Urothelium cell line (cell line): Measurements from ENCODE around the gene POLR1E.
"Not testable (repeated sequence)": the region's sequence is repeated elsewhere in the genome, so short reads cannot be mapped to it uniquely, and the experiment has no call there.

Source experiments
- DNase-seq: peaks from one replicate; pipeline ENCODE4 v3.0.0; 2011; ENCODE audit warnings: low spot score, mixed read lengths
- FAIRE-seq: peaks from 2 replicates; lab custom pipeline; 2011; peaks lifted over from hg19 to GRCh38; lab: Jason Lieb, UNC

Gene POLR1E

GRCh38 chr9:37499297-37499696, 13.5 kb downstream of the POLR1E start:
- DNase-seq (no peak), FAIRE-seq (no peak)

- DNase-seq: no peak
- no peak for FAIRE-seq
Observed at GRCh38 chr9:37501957-37502596, 16.3 kb downstream of the POLR1E start.

GRCh38 chr9:37503736-37504135, 18.0 kb downstream of the POLR1E start:
- no peak for DNase-seq

GRCh38 chr9:37504605-37505004, 18.9 kb downstream of the POLR1E start:
- no peak for DNase-seq
- FAIRE-seq: no peak

More at GRCh38 chr9:37503736-37504135, 18.0 kb downstream of the POLR1E start:
- no peak for FAIRE-seq

- FAIRE-seq: no peak
Observed at GRCh38 chr9:37507566-37508134, 21.9 kb downstream of the POLR1E start.

GRCh38 chr9:37508135-37508833, 22.5 kb downstream of the POLR1E start:
- FAIRE-seq (no peak), DNase-seq (no peak)

More at GRCh38 chr9:37507566-37508134, 21.9 kb downstream of the POLR1E start:
- DNase-seq: no peak

GRCh38 chr9:37508834-37509206, 23.1 kb downstream of the POLR1E start:
- no peak for FAIRE-seq
- no peak for DNase-seq

- DNase-seq: no peak
- no peak for FAIRE-seq
Observed at GRCh38 chr9:37509536-37509935, 23.8 kb downstream of the POLR1E start.

- not testable (repeated sequence) for FAIRE-seq
Observed at GRCh38 chr9:37510053-37510452, 24.3 kb downstream of the POLR1E start.

GRCh38 chr9:37511016-37512010, 25.6 kb downstream of the POLR1E start:
- FAIRE-seq (no peak), DNase-seq (peak; percentile 52)

More at GRCh38 chr9:37510053-37510452, 24.3 kb downstream of the POLR1E start:
- DNase-seq: not testable (repeated sequence)

- DNase-seq (no peak), FAIRE-seq (no peak)
Observed at GRCh38 chr9:37512437-37512836, 26.7 kb downstream of the POLR1E start.

- not testable (repeated sequence) for DNase-seq, FAIRE-seq
Observed at GRCh38 chr9:37514415-37514814, 28.7 kb downstream of the POLR1E start.

- no peak for FAIRE-seq
- no peak for DNase-seq
Observed at GRCh38 chr9:37514999-37515398, 29.3 kb downstream of the POLR1E start.

GRCh38 chr9:37515620-37516258, 30.0 kb downstream of the POLR1E start:
- no peak for DNase-seq
- no peak for FAIRE-seq

GRCh38 chr9:37517923-37518322, 32.2 kb downstream of the POLR1E start:
- DNase-seq (no peak), FAIRE-seq (no peak)

GRCh38 chr9:37520641-37521040, 34.9 kb downstream of the POLR1E start:
- DNase-seq (no peak), FAIRE-seq (no peak)

- DNase-seq: no peak
- no peak for FAIRE-seq
Observed at GRCh38 chr9:37521111-37521510, 35.4 kb downstream of the POLR1E start.

GRCh38 chr9:37522971-37523370, 37.2 kb downstream of the POLR1E start:
- FAIRE-seq (no peak), DNase-seq (no peak)

- DNase-seq (no peak), FAIRE-seq (no peak)
Observed at GRCh38 chr9:37523916-37524315, 38.2 kb downstream of the POLR1E start.
